GM23338 (cell line): ENCODE data around the gene CTRL.

Experiments used
- CREB1 ChIP-seq: fragments of 250-450 bp; sonication (Bioruptor Pico); IDR thresholded peaks from 2 replicates; pipeline ENCODE4 v1.5.0; 2020; ENCODE audit warnings: low read depth, mild to moderate bottlenecking, moderate library complexity
- EZH2 ChIP-seq: fragments of 200-600 bp; sonication (generic); IDR thresholded peaks from one replicate; pipeline ENCODE4 v1.8.0; 2017; ENCODE audit warnings: antibody characterized with exemption, mild to moderate bottlenecking, low read depth; ENCODE audit not compliant: unreplicated experiment
- EZH2phosphoT487 ChIP-seq: fragments of 200-600 bp; sonication (generic); IDR thresholded peaks from one replicate; pipeline ENCODE4 v1.8.1; 2018; ENCODE audit warnings: antibody characterized with exemption; ENCODE audit not compliant: unreplicated experiment
- TF ChIP-seq, protein P1 (sequence below), 2 experiments: fragments of 200-600 bp in 1 of 2; sonication (generic) in 1 of 2; conservative IDR thresholded peaks; 2 replicates each; pipeline versions ENCODE4 v1.5.1 to v1.6.1; 2016 to 2017; ENCODE audit warnings: antibody characterized with exemption in 2 of 2, low read depth in 2 of 2, mild to moderate bottlenecking in 2 of 2, moderate library complexity in 1 of 2
- TF ChIP-seq, protein P2 (sequence below): IDR thresholded peaks from one replicate; pipeline ENCODE4 v1.6.1; 2018; ENCODE audit warnings: antibody characterized with exemption; ENCODE audit not compliant: unreplicated experiment

DNA sequence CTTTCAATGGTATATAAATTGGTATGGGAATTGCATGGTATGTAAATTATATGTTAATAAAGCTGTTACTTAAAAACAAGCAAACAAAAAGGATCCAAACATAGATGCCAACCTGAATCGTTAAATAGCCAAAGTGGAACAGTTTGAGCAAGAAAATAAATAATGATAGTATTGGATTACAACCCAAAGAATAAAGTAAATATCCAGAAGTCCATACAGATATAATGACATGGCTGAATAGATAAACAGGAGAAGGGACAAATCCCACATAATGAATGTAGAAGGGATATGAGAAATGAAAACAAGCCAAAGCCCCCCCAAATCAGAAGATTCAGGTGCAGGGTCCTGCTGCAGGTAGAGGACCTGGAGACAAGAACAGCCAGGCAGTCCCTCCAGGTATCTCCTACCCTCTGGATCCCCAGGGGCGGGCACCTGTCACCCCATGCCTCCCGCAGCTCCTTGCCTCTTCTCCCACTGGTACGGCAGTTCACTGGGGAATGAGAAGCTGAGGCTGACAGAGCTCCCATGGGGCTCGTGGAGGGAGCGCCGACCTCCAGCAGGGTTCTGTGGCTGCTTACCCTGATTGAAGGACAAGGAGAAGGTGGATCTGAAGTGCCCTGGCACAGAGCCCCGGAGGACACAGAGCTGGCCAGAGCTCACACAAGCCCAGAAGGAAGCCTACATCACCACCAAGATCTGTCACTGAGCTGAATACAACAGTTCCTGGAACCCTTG lies 22.1 kb upstream of the CTRL start:
- no peak for TF ChIP-seq EZH2
- TF ChIP-seq, protein P1, sequence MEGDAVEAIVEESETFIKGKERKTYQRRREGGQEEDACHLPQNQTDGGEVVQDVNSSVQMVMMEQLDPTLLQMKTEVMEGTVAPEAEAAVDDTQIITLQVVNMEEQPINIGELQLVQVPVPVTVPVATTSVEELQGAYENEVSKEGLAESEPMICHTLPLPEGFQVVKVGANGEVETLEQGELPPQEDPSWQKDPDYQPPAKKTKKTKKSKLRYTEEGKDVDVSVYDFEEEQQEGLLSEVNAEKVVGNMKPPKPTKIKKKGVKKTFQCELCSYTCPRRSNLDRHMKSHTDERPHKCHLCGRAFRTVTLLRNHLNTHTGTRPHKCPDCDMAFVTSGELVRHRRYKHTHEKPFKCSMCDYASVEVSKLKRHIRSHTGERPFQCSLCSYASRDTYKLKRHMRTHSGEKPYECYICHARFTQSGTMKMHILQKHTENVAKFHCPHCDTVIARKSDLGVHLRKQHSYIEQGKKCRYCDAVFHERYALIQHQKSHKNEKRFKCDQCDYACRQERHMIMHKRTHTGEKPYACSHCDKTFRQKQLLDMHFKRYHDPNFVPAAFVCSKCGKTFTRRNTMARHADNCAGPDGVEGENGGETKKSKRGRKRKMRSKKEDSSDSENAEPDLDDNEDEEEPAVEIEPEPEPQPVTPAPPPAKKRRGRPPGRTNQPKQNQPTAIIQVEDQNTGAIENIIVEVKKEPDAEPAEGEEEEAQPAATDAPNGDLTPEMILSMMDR (conservative IDR thresholded peaks at IDR 0.05; ENCODE audit: low read depth in 2 of 2): no peak
- no peak for TF ChIP-seq CREB1 (CRISPR knock-in tag)
- no peak for TF ChIP-seq EZH2phosphoT487
- TF ChIP-seq, protein P2, sequence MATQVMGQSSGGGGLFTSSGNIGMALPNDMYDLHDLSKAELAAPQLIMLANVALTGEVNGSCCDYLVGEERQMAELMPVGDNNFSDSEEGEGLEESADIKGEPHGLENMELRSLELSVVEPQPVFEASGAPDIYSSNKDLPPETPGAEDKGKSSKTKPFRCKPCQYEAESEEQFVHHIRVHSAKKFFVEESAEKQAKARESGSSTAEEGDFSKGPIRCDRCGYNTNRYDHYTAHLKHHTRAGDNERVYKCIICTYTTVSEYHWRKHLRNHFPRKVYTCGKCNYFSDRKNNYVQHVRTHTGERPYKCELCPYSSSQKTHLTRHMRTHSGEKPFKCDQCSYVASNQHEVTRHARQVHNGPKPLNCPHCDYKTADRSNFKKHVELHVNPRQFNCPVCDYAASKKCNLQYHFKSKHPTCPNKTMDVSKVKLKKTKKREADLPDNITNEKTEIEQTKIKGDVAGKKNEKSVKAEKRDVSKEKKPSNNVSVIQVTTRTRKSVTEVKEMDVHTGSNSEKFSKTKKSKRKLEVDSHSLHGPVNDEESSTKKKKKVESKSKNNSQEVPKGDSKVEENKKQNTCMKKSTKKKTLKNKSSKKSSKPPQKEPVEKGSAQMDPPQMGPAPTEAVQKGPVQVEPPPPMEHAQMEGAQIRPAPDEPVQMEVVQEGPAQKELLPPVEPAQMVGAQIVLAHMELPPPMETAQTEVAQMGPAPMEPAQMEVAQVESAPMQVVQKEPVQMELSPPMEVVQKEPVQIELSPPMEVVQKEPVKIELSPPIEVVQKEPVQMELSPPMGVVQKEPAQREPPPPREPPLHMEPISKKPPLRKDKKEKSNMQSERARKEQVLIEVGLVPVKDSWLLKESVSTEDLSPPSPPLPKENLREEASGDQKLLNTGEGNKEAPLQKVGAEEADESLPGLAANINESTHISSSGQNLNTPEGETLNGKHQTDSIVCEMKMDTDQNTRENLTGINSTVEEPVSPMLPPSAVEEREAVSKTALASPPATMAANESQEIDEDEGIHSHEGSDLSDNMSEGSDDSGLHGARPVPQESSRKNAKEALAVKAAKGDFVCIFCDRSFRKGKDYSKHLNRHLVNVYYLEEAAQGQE: no peak
